HepG2 (cell line): ENCODE measurements around the gene PPM1F. TPM values are rescaled to one million over a fixed set of nuclear protein-coding genes. Genes with fewer than 3 reads are reported as not detected.

ENCODE experiments used
- ATAC-seq: fragments of 200-7000 bp; cut with Tn5 transposase; 3 replicates; pipeline ENCODE4 v1.9.1; 2020; ENCODE audit warnings: mild to moderate bottlenecking, moderate library complexity
- BruUV-seq: library from RNA; stranded (reverse); fragments of 400-500 nt; replicated peaks from 2 replicates; lab custom pipeline; 2021; lab: Mats Ljungman, UMichigan
- CTCF ChIA-PET: fragments of 300-600 bp; formaldehyde crosslinking; extraction: SDS; loops from one replicate; lab custom pipeline; 2021; ENCODE audit warnings: low total read pairs, inconsistent platforms, low intra/inter-chr PET ratio; lab: Yijun Ruan, JAX
- POLR2A ChIA-PET: fragments of 350-600 bp; sonication (Branson Sonifier 250); formaldehyde crosslinking; loops from one replicate; lab custom pipeline; 2020; ENCODE audit warnings: antibody characterized with exemption, inconsistent platforms; lab: Yijun Ruan, JAX
- DNase-seq: peaks from one replicate; pipeline ENCODE4 v3.0.0-alpha.2; 2015; ENCODE audit warnings: low spot score
- FAIRE-seq: peaks from 3 replicates; lab custom pipeline; 2011; peaks lifted over from hg19 to GRCh38; lab: Jason Lieb, UNC
- H2AFZ ChIP-seq: one replicate; pipeline ENCODE4 v1.6.1; 2011; ENCODE audit warnings: low read length, inconsistent platforms
- H3K27ac ChIP-seq: fragments of 300-600 bp; 3 replicates; pipeline ENCODE4 v1.8.0; 2011; ENCODE audit warnings: mixed run types, mild to moderate bottlenecking, mixed read lengths, low read length, inconsistent platforms; ENCODE audit not compliant: insufficient read depth; ENCODE audit errors: extremely low read length
- H3K27me3 ChIP-seq, 2 experiments: fragments of 200-600 bp in 1 of 2; 2 replicates in 1 of 2; 3 replicates in 1 of 2; pipeline versions ENCODE4 v1.6.0 to v1.8.0; 2011; ENCODE audit warnings: low read length in 2 of 2, mild to moderate bottlenecking in 2 of 2, moderate library complexity in 2 of 2, inconsistent platforms in 1 of 2; ENCODE audit not compliant: insufficient read depth in 2 of 2, control insufficient read depth in 1 of 2
- H3K36me3 ChIP-seq, 2 experiments: fragments of 200-600 bp in 1 of 2; replicated peaks in 1 of 2; 2 replicates in 1 of 2; 3 replicates in 1 of 2; pipeline versions ENCODE4 v1.5.1 to v1.8.0; 2011; ENCODE audit warnings: low read length in 2 of 2, inconsistent platforms in 1 of 2; ENCODE audit not compliant: insufficient read depth in 2 of 2, control insufficient read depth in 1 of 2
- H3K4me1 ChIP-seq: 2 replicates; pipeline ENCODE4 v1.5.1; 2012; ENCODE audit warnings: low read length, inconsistent platforms; ENCODE audit not compliant: insufficient read depth
- H3K4me2 ChIP-seq: 2 replicates; pipeline ENCODE4 v1.6.0; 2011; ENCODE audit warnings: low read depth, low read length, inconsistent platforms
- H3K4me3 ChIP-seq, 3 experiments: fragments of 200-600 bp in 1 of 3; sonication (generic), shearing (Covaris generic) in 1 of 3; replicated peaks in 1 of 3; 2 replicates each; pipeline ENCODE4 v1.5.1; 2011 to 2016; ENCODE audit warnings: low read length in 3 of 3, inconsistent platforms in 2 of 3, low read depth in 2 of 3, mild to moderate bottlenecking in 2 of 3, control low read depth in 1 of 3, mixed read lengths in 1 of 3; ENCODE audit not compliant: insufficient read depth in 1 of 3
- H3K79me2 ChIP-seq: one replicate; pipeline ENCODE4 v1.6.1; 2011; ENCODE audit warnings: low read length, inconsistent platforms; ENCODE audit not compliant: insufficient read depth
- H3K9ac ChIP-seq: 2 replicates; pipeline ENCODE4 v1.6.0; 2011; ENCODE audit warnings: mild to moderate bottlenecking, low read depth, low read length, inconsistent platforms; ENCODE audit not compliant: insufficient read depth
- H3K9me3 ChIP-seq: 2 replicates; pipeline ENCODE4 v1.5.1; 2012; ENCODE audit warnings: mild to moderate bottlenecking, low read length
- H4K20me1 ChIP-seq: 2 replicates; pipeline ENCODE4 v1.6.0; 2011; ENCODE audit warnings: inconsistent platforms, mild to moderate bottlenecking, low read length, moderate library complexity; ENCODE audit not compliant: insufficient read depth
- DRAP1 ChIP-seq: IDR thresholded peaks from 2 replicates; pipeline ENCODE4 v1.6.1; 2016; ENCODE audit warnings: missing genetic modification reagents, missing compliant biosample characterization
- E2F1 ChIP-seq: sonication (generic); formaldehyde crosslinking; IDR thresholded peaks from 2 replicates; pipeline ENCODE4 v1.5.0; 2020; ENCODE audit warnings: missing genetic modification reagents
- HMGXB3 ChIP-seq: sonication (generic); formaldehyde crosslinking; IDR thresholded peaks from 2 replicates; pipeline ENCODE4 v1.4.0; 2020; ENCODE audit warnings: missing genetic modification reagents, borderline replicate concordance
- HNRNPUL1 ChIP-seq: fragments of 200-400 bp; formaldehyde crosslinking; IDR thresholded peaks from 2 replicates; pipeline ENCODE4 v1.6.1; 2017; ENCODE audit warnings: low read depth, mild to moderate bottlenecking, low read length, moderate library complexity
- KLF13 ChIP-seq: sonication (generic); formaldehyde crosslinking; IDR thresholded peaks from 2 replicates; pipeline ENCODE4 v1.4.0; 2020; ENCODE audit warnings: mild to moderate bottlenecking, missing genetic modification reagents
- KMT2B ChIP-seq: IDR thresholded peaks from 2 replicates; pipeline ENCODE4 v1.6.1; 2016; ENCODE audit warnings: missing genetic modification reagents, missing compliant biosample characterization
- SKI ChIP-seq: fragments of 450-650 bp; IDR thresholded peaks from one replicate; pipeline ENCODE4 v1.6.1; 2018; ENCODE audit warnings: mild to moderate bottlenecking; ENCODE audit not compliant: partially characterized antibody
- SP1 ChIP-seq, 2 experiments: fragments of 450-650 bp in 1 of 2; sonication (generic) in 1 of 2; formaldehyde crosslinking in 1 of 2; IDR thresholded peaks; 2 replicates each; pipeline versions ENCODE4 v1.4.0 to v1.6.1; 2016 to 2020; ENCODE audit warnings: missing genetic modification reagents in 1 of 2
- SRY ChIP-seq: sonication (generic); formaldehyde crosslinking; IDR thresholded peaks from 2 replicates; pipeline ENCODE4 v1.8.0; 2022; ENCODE audit warnings: mild to moderate bottlenecking, missing genetic modification reagents
- ZNF775 ChIP-seq: sonication (generic); formaldehyde crosslinking; IDR thresholded peaks from 2 replicates; pipeline ENCODE4 v1.4.0; 2020; ENCODE audit warnings: missing genetic modification reagents, mild to moderate bottlenecking, moderate library complexity, borderline replicate concordance
- ZNF800 ChIP-seq: sonication (generic); formaldehyde crosslinking; IDR thresholded peaks from 2 replicates; pipeline ENCODE4 v1.4.0; 2020; ENCODE audit warnings: missing genetic modification reagents
- WGBS: methylation state at CpG from one replicate; pipeline ENCODE4 v1.1.6; 2017; ENCODE audit warnings: low lambda C conversion rate; 5-methylcytosine and 5-hydroxymethylcytosine counted together
- in situ Hi-C: cut with HindIII; loops from 2 replicates; pipeline ENCODE4 v1.10.0; 2017; ENCODE audit warnings: low pct_unique_long_range_greater_than_20kb; ENCODE audit not compliant: extremely low pct_ligation_motif_present
- intact Hi-C: fragments of 100-400 bp; cut with micrococcal nuclease; formaldehyde crosslinking; loops from one replicate; pipeline ENCODE4 v1.10.0; 2022; ENCODE audit not compliant: unreplicated experiment
- polyA plus RNA-seq, 8 experiments: library from polyadenylated mRNA; depleted of rRNA in 3 of 8; stranded (reverse) in 7 of 8; unstranded in 1 of 8; fragments of >200 nt; fragmentation: Illumina TruSeq in 4 of 8; extraction: Trizol in 4 of 8; gene quantifications; 2 replicates each; pipeline versions ENCODE4 v1.2.1 to v1.2.3, GENCODE V29; 2011 to 2016; ENCODE audit warnings: low read depth in 4 of 8, missing spikeins in 1 of 8, mixed read lengths in 1 of 8; ENCODE audit not compliant: insufficient read depth in 1 of 8
- total RNA-seq, 5 experiments: library from RNA; depleted of rRNA; stranded (reverse); fragments of >200 nt; fragmentation: Illumina TruSeq; extraction: Trizol; gene quantifications; 2 replicates each; pipeline ENCODE4 v1.2.3, GENCODE V29; 2016; ENCODE audit warnings: low read depth in 1 of 5

The PPM1F gene
- total and polyA plus RNA-seq, 2 of the 13 experiments (the other 11 are each of a cell fraction or from before 2014, with no cell fraction given) = 11.0 to 19.6 TPM

- no peak for TF ChIP-seq HNRNPUL1
- no peak for TF ChIP-seq SKI
- TF ChIP-seq DRAP1 (CRISPR knock-in tag) = no peak
- TF ChIP-seq SP1 (IDR thresholded peaks at IDR 0.05) = no peak
- TF ChIP-seq SP1 (CRISPR knock-in tag; IDR thresholded peaks at IDR 0.05) = no peak
- TF ChIP-seq SRY (CRISPR knock-in tag) = no peak
- TF ChIP-seq HMGXB3 (CRISPR knock-in tag) = no peak
These were observed 12.4 kb upstream of the PPM1F start (continued) for GRCh38 chr22:21964918-21965484.

- in situ Hi-C loops (no loop called here), intact Hi-C loops (no loop called here)
- ATAC-seq (no peak), FAIRE-seq (no peak), DNase-seq (no peak)
- Histone ChIP-seq H4K20me1 (no peaks in the 10 kb centered on the region), H3K4me2 (no peak overlapping the region), H3K9ac (no peak overlapping the region), H3K9me3 (no peaks in the 10 kb centered on the region), H2AFZ (no peak overlapping the region), H3K4me3 (no peak overlapping the region), H3K27me3 (no peaks in the 10 kb centered on the region), H3K4me1 (no peaks in the 10 kb centered on the region), H3K36me3 (peaks cover 19 to 70% of the 10 kb centered on the region in 2 experiments), H3K27ac (no peak overlapping the region)
- CTCF ChIA-PET = no interaction called here
- POLR2A ChIA-PET = no interaction called here
- WGBS = no CpG with 5 or more reads among the region's 15 CpGs
- BruUV-seq = no TSS peak
- TF ChIP-seq ZNF775 (CRISPR knock-in tag) (no peak), ZNF800 (CRISPR knock-in tag) (no peak), KMT2B (CRISPR knock-in tag) (no peak), KLF13 (no peak), E2F1 (no peak)
- TF ChIP-seq, all 625 proteins: peak for 0
- H3K79me2 ChIP-seq = no peaks in the 10 kb centered on the region
These were observed 11.6 kb upstream of the PPM1F start for GRCh38 chr22:21964234-21964633.
